Measurements from ENCODE around the gene GNAT2. TPM values are rescaled to one million over a fixed set of nuclear protein-coding genes. Genes with fewer than 3 reads are reported as not detected.
A peak's percentile ranks its signal among the peaks of the same experiment; 100 is the strongest.

Gene GNAT2
- total RNA-seq, 1 experiment from 2014 or later = not detected

- Histone ChIP-seq H3K4me2 (ENCODE audit: low read depth, low read length, poor library complexity, severe bottlenecking) (peak overlapping the region; percentile 97), H3K9ac (ENCODE audit: low read length) (peak overlapping the region; percentile 92), H4K20me1 (ENCODE audit: insufficient read depth, low read depth, low read length) (peaks cover 24% of the 10 kb centered on the region; the same call in 1 of the 2 replicates), H3K9me2 (replicated peaks; ENCODE audit: insufficient read depth, low read length) (no peaks in the 10 kb centered on the region), H3K36me3 (ENCODE audit: insufficient read depth, low read length) (no peaks in the 10 kb centered on the region), H3K27me3 (ENCODE audit: low read length) (no peaks in the 10 kb centered on the region), H3K27ac (ENCODE audit: low read length) (peak overlapping the region; percentile 93), H3K4me3 (ENCODE audit: low read length) (peak overlapping the region; percentile 92), H3K79me2 (ENCODE audit: low read length) (peaks cover 63% of the 10 kb centered on the region), H3K4me1 (ENCODE audit: low read length) (peaks cover 65% of the 10 kb centered on the region), H3K9me3 (ENCODE audit: low read length) (no peaks in the 10 kb centered on the region), H2AFZ (ENCODE audit: low read length) (no peak overlapping the region)
- no peak for DNase-seq
Observed at GRCh38 chr1:109622137-109622892, 2.9 kb upstream of the GNAT2 start.

- H3K4me1 ChIP-seq (ENCODE audit: low read length) = peaks cover 73% of the 10 kb centered on the region
- H4K20me1 ChIP-seq (ENCODE audit: insufficient read depth, low read depth, low read length) = peaks cover 24% of the 10 kb centered on the region; the same call in 1 of the 2 replicates
- H2AFZ ChIP-seq (ENCODE audit: low read length) = no peak overlapping the region
- no peak for DNase-seq
- peak overlapping the region; percentile 92 for H3K4me3 ChIP-seq (ENCODE audit: low read length)
- no peaks in the 10 kb centered on the region for H3K9me2 ChIP-seq (replicated peaks; ENCODE audit: insufficient read depth, low read length)
- peak overlapping the region; percentile 92 for H3K9ac ChIP-seq (ENCODE audit: low read length)
- peak overlapping the region; percentile 93; the same call in 1 of the 2 replicates for H3K27ac ChIP-seq (ENCODE audit: low read length)
- peak overlapping the region; percentile 97 for H3K4me2 ChIP-seq (ENCODE audit: low read depth, low read length, poor library complexity, severe bottlenecking)
- H3K27me3 ChIP-seq (ENCODE audit: low read length) = no peaks in the 10 kb centered on the region
- peaks cover 63% of the 10 kb centered on the region for H3K79me2 ChIP-seq (ENCODE audit: low read length)
- H3K36me3 ChIP-seq (ENCODE audit: insufficient read depth, low read length) = no peaks in the 10 kb centered on the region
- no peaks in the 10 kb centered on the region for H3K9me3 ChIP-seq (ENCODE audit: low read length)
Observed at GRCh38 chr1:109621379-109622136, 2.1 kb upstream of the GNAT2 start.

GRCh38 chr1:109620841-109621286, 1.4 kb upstream of the GNAT2 start:
- Histone ChIP-seq H2AFZ (ENCODE audit: low read length) (no peak overlapping the region), H3K9ac (ENCODE audit: low read length) (peak overlapping the region; percentile 92), H3K36me3 (ENCODE audit: insufficient read depth, low read length) (no peaks in the 10 kb centered on the region), H3K4me2 (ENCODE audit: low read depth, low read length, poor library complexity, severe bottlenecking) (peak overlapping the region; percentile 97), H3K27ac (ENCODE audit: low read length) (peak overlapping the region; percentile 93), H4K20me1 (ENCODE audit: insufficient read depth, low read depth, low read length) (peaks cover 24% of the 10 kb centered on the region; the same call in 1 of the 2 replicates), H3K4me3 (ENCODE audit: low read length) (peak overlapping the region; percentile 92), H3K4me1 (ENCODE audit: low read length) (peaks cover 79% of the 10 kb centered on the region), H3K9me2 (replicated peaks; ENCODE audit: insufficient read depth, low read length) (no peaks in the 10 kb centered on the region), H3K9me3 (ENCODE audit: low read length) (no peaks in the 10 kb centered on the region), H3K27me3 (ENCODE audit: low read length) (no peaks in the 10 kb centered on the region), H3K79me2 (ENCODE audit: low read length) (peaks cover 61% of the 10 kb centered on the region)
- peak; percentile 98 for DNase-seq

- H2AFZ ChIP-seq (ENCODE audit: low read length) = no peak overlapping the region
- H3K4me3 ChIP-seq (ENCODE audit: low read length) = peak overlapping the region; percentile 92
Observed at GRCh38 chr1:109620401-109620791, 980 bp upstream of the GNAT2 start.

GRCh38 chr1:109618661-109619575, 498 bp downstream of the GNAT2 start:
- Histone ChIP-seq H3K9me3 (ENCODE audit: low read length) (no peaks in the 10 kb centered on the region), H3K27ac (ENCODE audit: low read length) (peak overlapping the region; percentile 76), H3K36me3 (ENCODE audit: insufficient read depth, low read length) (no peaks in the 10 kb centered on the region), H3K4me3 (ENCODE audit: low read length) (peak overlapping the region; percentile 92), H3K27me3 (ENCODE audit: low read length) (no peaks in the 10 kb centered on the region), H3K9me2 (replicated peaks; ENCODE audit: insufficient read depth, low read length) (no peaks in the 10 kb centered on the region), H3K4me2 (ENCODE audit: low read depth, low read length, poor library complexity, severe bottlenecking) (peak overlapping the region; percentile 97), H2AFZ (ENCODE audit: low read length) (peak overlapping the region; percentile 22; the same call in 1 of the 2 replicates), H4K20me1 (ENCODE audit: insufficient read depth, low read depth, low read length) (peaks cover 13% of the 10 kb centered on the region; the same call in 1 of the 2 replicates), H3K79me2 (ENCODE audit: low read length) (peaks cover 43% of the 10 kb centered on the region), H3K4me1 (ENCODE audit: low read length) (peaks cover 82% of the 10 kb centered on the region), H3K9ac (ENCODE audit: low read length) (peak overlapping the region; percentile 92)
- DNase-seq = no peak

More at GRCh38 chr1:109620401-109620791, 980 bp upstream of the GNAT2 start:
- Histone ChIP-seq H3K9ac (ENCODE audit: low read length) (peak overlapping the region; percentile 92), H3K27ac (ENCODE audit: low read length) (peak overlapping the region; percentile 76), H3K36me3 (ENCODE audit: insufficient read depth, low read length) (no peaks in the 10 kb centered on the region), H3K27me3 (ENCODE audit: low read length) (no peaks in the 10 kb centered on the region), H3K9me3 (ENCODE audit: low read length) (no peaks in the 10 kb centered on the region), H3K79me2 (ENCODE audit: low read length) (peaks cover 56% of the 10 kb centered on the region), H4K20me1 (ENCODE audit: insufficient read depth, low read depth, low read length) (peaks cover 19% of the 10 kb centered on the region; the same call in 1 of the 2 replicates), H3K4me1 (ENCODE audit: low read length) (peaks cover 82% of the 10 kb centered on the region), H3K4me2 (ENCODE audit: low read depth, low read length, poor library complexity, severe bottlenecking) (peak overlapping the region; percentile 97), H3K9me2 (replicated peaks; ENCODE audit: insufficient read depth, low read length) (no peaks in the 10 kb centered on the region)
- no peak for DNase-seq

GRCh38 chr1:109617291-109617801, 2.1 kb downstream of the GNAT2 start:
- Histone ChIP-seq H3K9me2 (replicated peaks; ENCODE audit: insufficient read depth, low read length) (no peaks in the 10 kb centered on the region), H3K4me3 (ENCODE audit: low read length) (no peak overlapping the region), H3K9me3 (ENCODE audit: low read length) (no peaks in the 10 kb centered on the region), H3K27me3 (ENCODE audit: low read length) (no peaks in the 10 kb centered on the region), H3K4me1 (ENCODE audit: low read length) (peaks cover 67% of the 10 kb centered on the region), H3K79me2 (ENCODE audit: low read length) (peaks cover 27% of the 10 kb centered on the region), H3K36me3 (ENCODE audit: insufficient read depth, low read length) (no peaks in the 10 kb centered on the region), H3K9ac (ENCODE audit: low read length) (peak overlapping the region; percentile 23; the same call in 1 of the 2 replicates), H3K4me2 (ENCODE audit: low read depth, low read length, poor library complexity, severe bottlenecking) (peak overlapping the region; percentile 97), H4K20me1 (ENCODE audit: insufficient read depth, low read depth, low read length) (peaks cover 9% of the 10 kb centered on the region; the same call in 1 of the 2 replicates), H3K27ac (ENCODE audit: low read length) (peak overlapping the region; percentile 76), H2AFZ (ENCODE audit: low read length) (no peak overlapping the region)
- DNase-seq = peak; percentile 75

GRCh38 chr1:109616391-109616790, 3.0 kb downstream of the GNAT2 start:
- peaks cover 18% of the 10 kb centered on the region for H3K79me2 ChIP-seq (ENCODE audit: low read length)
- H4K20me1 ChIP-seq (ENCODE audit: insufficient read depth, low read depth, low read length) = no peaks in the 10 kb centered on the region; the same call in 1 of the 2 replicates
- H3K4me2 ChIP-seq (ENCODE audit: low read depth, low read length, poor library complexity, severe bottlenecking) = no peak overlapping the region
- no peaks in the 10 kb centered on the region for H3K27me3 ChIP-seq (ENCODE audit: low read length)
- no peaks in the 10 kb centered on the region for H3K36me3 ChIP-seq (ENCODE audit: insufficient read depth, low read length)
- DNase-seq = no peak
- no peak overlapping the region for H3K9ac ChIP-seq (ENCODE audit: low read length)
- H3K9me2 ChIP-seq (replicated peaks; ENCODE audit: insufficient read depth, low read length) = no peaks in the 10 kb centered on the region
- H3K27ac ChIP-seq (ENCODE audit: low read length) = peak overlapping the region; percentile 76
- H2AFZ ChIP-seq (ENCODE audit: low read length) = no peak overlapping the region
- peaks cover 57% of the 10 kb centered on the region for H3K4me1 ChIP-seq (ENCODE audit: low read length)
- no peak overlapping the region for H3K4me3 ChIP-seq (ENCODE audit: low read length)
- H3K9me3 ChIP-seq (ENCODE audit: low read length) = no peaks in the 10 kb centered on the region

All from Karpas-422 (cell line).